Neural progenitor cell (in vitro differentiated cells): ENCODE data around the gene ADGRF4. TPM values are rescaled to one million over a fixed set of nuclear protein-coding genes. Genes with fewer than 3 reads are reported as not detected.

Experiments used
- DNase-seq: peaks from one replicate; pipeline ENCODE4 v3.0.0-alpha.2; 2016; ENCODE audit warnings: low spot score
- H2AFZ ChIP-seq: fragments of 200-600 bp; sonication (generic); replicated peaks from 2 replicates; pipeline ENCODE4 v1.6.1; 2016; ENCODE audit warnings: antibody characterized with exemption
- H3F3A ChIP-seq: fragments of 200-600 bp; sonication (generic); 2 replicates; pipeline ENCODE4 v1.6.1; 2016; ENCODE audit warnings: antibody characterized with exemption, low read depth
- H3K27ac ChIP-seq: fragments of 200-600 bp; sonication (generic); 2 replicates; pipeline ENCODE4 v1.5.1; 2016; ENCODE audit warnings: mild to moderate bottlenecking
- H3K27me3 ChIP-seq: fragments of 200-600 bp; sonication (generic); 2 replicates; pipeline ENCODE4 v1.6.1; 2016; ENCODE audit warnings: mild to moderate bottlenecking, moderate library complexity
- H3K36me3 ChIP-seq: fragments of 200-600 bp; sonication (generic); 2 replicates; pipeline ENCODE4 v1.5.1; 2016
- H3K4me1 ChIP-seq: fragments of 200-600 bp; sonication (generic); 2 replicates; pipeline ENCODE4 v1.6.1; 2016; ENCODE audit warnings: mixed run types
- H3K4me2 ChIP-seq: fragments of 200-600 bp; sonication (generic); 2 replicates; pipeline ENCODE4 v1.6.1; 2016
- H3K4me3 ChIP-seq: fragments of 200-600 bp; sonication (generic); 2 replicates; pipeline ENCODE4 v1.5.1; 2016
- H3K79me2 ChIP-seq: fragments of 200-600 bp; sonication (generic); 2 replicates; pipeline ENCODE4 v1.6.1; 2016; ENCODE audit warnings: low read depth
- H3K9ac ChIP-seq: fragments of 200-600 bp; sonication (generic); 2 replicates; pipeline ENCODE4 v1.6.1; 2016
- H3K9me3 ChIP-seq: fragments of 200-600 bp; sonication (generic); 2 replicates; pipeline ENCODE4 v1.5.1; 2016; ENCODE audit warnings: low read depth
- H4K20me1 ChIP-seq: fragments of 200-600 bp; sonication (generic); 2 replicates; pipeline ENCODE4 v1.6.1; 2016; ENCODE audit warnings: low read depth
- H3K27ac Mint-ChIP-seq: 3 replicates; pipeline ENCODE4 v1.8.0; 2021; ENCODE audit warnings: mixed read lengths
- H3K27me3 Mint-ChIP-seq: 2 replicates; pipeline ENCODE4 v1.8.0; 2022; ENCODE audit warnings: low read depth, mild to moderate bottlenecking, inconsistent platforms, moderate library complexity, mixed read lengths; ENCODE audit not compliant: insufficient read depth
- H3K36me3 Mint-ChIP-seq: 3 replicates; pipeline ENCODE4 v1.8.0; 2021; ENCODE audit warnings: mixed read lengths
- H3K4me1 Mint-ChIP-seq: 3 replicates; pipeline ENCODE4 v1.8.0; 2021; ENCODE audit warnings: mixed read lengths
- H3K4me3 Mint-ChIP-seq: 3 replicates; pipeline ENCODE4 v1.8.0; 2021; ENCODE audit warnings: mild to moderate bottlenecking, moderate library complexity, mixed read lengths
- H3K9me3 Mint-ChIP-seq: 3 replicates; pipeline ENCODE4 v1.8.0; 2020; ENCODE audit warnings: mixed read lengths
- CTCF ChIP-seq: fragments of 200-600 bp; sonication (generic); IDR thresholded peaks from 2 replicates; pipeline ENCODE4 v1.5.1; 2017; ENCODE audit warnings: antibody characterized with exemption, mild to moderate bottlenecking
- EZH2 ChIP-seq: fragments of 200-600 bp; sonication (generic); IDR thresholded peaks from 2 replicates; pipeline ENCODE4 v1.6.1; 2017; ENCODE audit warnings: antibody characterized with exemption, mild to moderate bottlenecking, moderate library complexity
- EZH2phosphoT487 ChIP-seq: fragments of 200-600 bp; sonication (generic); IDR thresholded peaks from 2 replicates; pipeline ENCODE4 v1.6.1; 2017; ENCODE audit warnings: antibody characterized with exemption
- total RNA-seq: library from RNA; depleted of rRNA; stranded (reverse); fragments of >200 nt; gene quantifications from 2 replicates; pipeline ENCODE4 v1.2.3, GENCODE V29; 2015; ENCODE audit warnings: low replicate concordance

Gene ADGRF4
- total RNA-seq, 1 donor from 2014 or later, result not detected

- no peak for DNase-seq
- Histone ChIP-seq H2AFZ (no peak overlapping the region), H3K36me3 (no peaks in the 10 kb centered on the region)
Measured at GRCh38 chr6:47690214-47690613, 8.2 kb upstream of the ADGRF4 start.

DNA sequence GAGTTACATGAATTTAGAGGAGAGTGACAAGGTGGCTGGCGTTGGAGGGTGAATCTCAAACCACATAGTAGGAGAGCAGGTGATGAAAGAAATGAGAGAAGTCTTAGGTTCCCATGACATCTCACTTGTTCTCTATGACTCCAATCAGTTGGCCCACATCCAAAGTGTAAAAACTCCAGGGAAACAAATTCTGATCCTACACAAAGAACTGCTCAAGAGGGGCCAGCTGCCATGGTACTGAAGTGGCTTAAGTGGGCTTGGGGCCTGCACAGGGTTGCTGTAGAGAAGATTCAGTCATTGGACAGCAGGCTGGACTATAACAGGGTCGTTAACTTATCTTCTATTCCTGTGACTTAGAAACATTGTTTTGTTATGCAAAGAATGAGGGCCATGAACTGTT lies 7.6 kb upstream of the ADGRF4 start:
- Histone ChIP-seq H3F3A (no peaks in the 10 kb centered on the region), H4K20me1 (no peaks in the 10 kb centered on the region), H2AFZ (no peak overlapping the region), H3K4me2 (no peak overlapping the region), H3K79me2 (no peaks in the 10 kb centered on the region), H3K4me1 (no peaks in the 10 kb centered on the region), H3K9ac (no peak overlapping the region), H3K27ac (no peak overlapping the region), H3K27me3 (no peaks in the 10 kb centered on the region), H3K4me3 (no peak overlapping the region), H3K36me3 (no peaks in the 10 kb centered on the region), H3K9me3 (no peaks in the 10 kb centered on the region)
- Mint-ChIP-seq H3K4me3 (no peak overlapping the region), H3K27me3 (peaks cover 2% of the 10 kb centered on the region), H3K27ac (no peak overlapping the region), H3K36me3 (no peaks in the 10 kb centered on the region), H3K4me1 (no peaks in the 10 kb centered on the region), H3K9me3 (no peaks in the 10 kb centered on the region)
- no peak for DNase-seq
- TF ChIP-seq EZH2phosphoT487, result no peak
- TF ChIP-seq CTCF, result no peak

More at GRCh38 chr6:47690214-47690613, 8.2 kb upstream of the ADGRF4 start:
- Histone ChIP-seq H3K4me3 (no peak overlapping the region), H3K9me3 (no peaks in the 10 kb centered on the region), H3K9ac (no peak overlapping the region), H3K27me3 (no peaks in the 10 kb centered on the region), H3K27ac (no peak overlapping the region), H3K79me2 (no peaks in the 10 kb centered on the region), H3F3A (no peaks in the 10 kb centered on the region), H3K4me1 (no peaks in the 10 kb centered on the region), H4K20me1 (no peaks in the 10 kb centered on the region), H3K4me2 (no peak overlapping the region)
- Mint-ChIP-seq H3K4me3 (no peak overlapping the region), H3K36me3 (no peaks in the 10 kb centered on the region), H3K4me1 (no peaks in the 10 kb centered on the region), H3K27ac (no peak overlapping the region), H3K9me3 (no peaks in the 10 kb centered on the region), H3K27me3 (peaks cover 2% of the 10 kb centered on the region)
- no peak for TF ChIP-seq EZH2phosphoT487
- TF ChIP-seq CTCF, result no peak
- no peak for TF ChIP-seq EZH2

DNA sequence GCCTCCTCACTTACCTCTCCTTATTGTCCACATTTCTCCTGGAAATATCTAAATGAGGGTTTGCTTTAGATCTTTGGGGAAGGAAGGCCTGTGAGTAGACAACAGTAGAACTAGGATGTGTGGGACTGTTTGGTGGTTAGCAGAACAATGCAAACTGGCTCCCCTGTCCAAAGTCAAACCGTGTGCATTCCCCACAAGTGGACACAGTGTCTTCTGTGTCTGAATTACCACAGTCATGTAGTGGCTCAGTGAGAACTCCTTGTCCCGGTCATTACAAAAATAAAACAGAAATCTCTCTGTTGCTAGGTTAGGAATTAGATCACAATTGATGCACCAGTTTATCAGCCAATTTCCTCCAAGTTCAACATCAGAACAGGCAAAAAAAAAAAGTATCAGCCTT lies 455 bp upstream of the ADGRF4 start:
- no peaks in the 10 kb centered on the region for H4K20me1 ChIP-seq
- H3K4me1 ChIP-seq, result no peaks in the 10 kb centered on the region
- H3K27me3 ChIP-seq, result no peaks in the 10 kb centered on the region
- no peaks in the 10 kb centered on the region for H3F3A ChIP-seq
- no peak overlapping the region for H3K27ac Mint-ChIP-seq
- H3K9me3 Mint-ChIP-seq, result no peaks in the 10 kb centered on the region
- no peaks in the 10 kb centered on the region for H3K79me2 ChIP-seq
- H3K4me2 ChIP-seq, result no peak overlapping the region
- no peak overlapping the region for H3K9ac ChIP-seq
- no peaks in the 10 kb centered on the region for H3K36me3 Mint-ChIP-seq
- TF ChIP-seq EZH2, result no peak
- no peak for TF ChIP-seq CTCF
- no peak overlapping the region for H2AFZ ChIP-seq
- no peak for DNase-seq
- no peak overlapping the region for H3K27ac ChIP-seq
- H3K9me3 ChIP-seq, result no peaks in the 10 kb centered on the region
- no peaks in the 10 kb centered on the region for H3K36me3 ChIP-seq
- no peaks in the 10 kb centered on the region for H3K27me3 Mint-ChIP-seq
- H3K4me3 ChIP-seq, result no peak overlapping the region
- no peaks in the 10 kb centered on the region for H3K4me1 Mint-ChIP-seq
- H3K4me3 Mint-ChIP-seq, result no peak overlapping the region

DNA sequence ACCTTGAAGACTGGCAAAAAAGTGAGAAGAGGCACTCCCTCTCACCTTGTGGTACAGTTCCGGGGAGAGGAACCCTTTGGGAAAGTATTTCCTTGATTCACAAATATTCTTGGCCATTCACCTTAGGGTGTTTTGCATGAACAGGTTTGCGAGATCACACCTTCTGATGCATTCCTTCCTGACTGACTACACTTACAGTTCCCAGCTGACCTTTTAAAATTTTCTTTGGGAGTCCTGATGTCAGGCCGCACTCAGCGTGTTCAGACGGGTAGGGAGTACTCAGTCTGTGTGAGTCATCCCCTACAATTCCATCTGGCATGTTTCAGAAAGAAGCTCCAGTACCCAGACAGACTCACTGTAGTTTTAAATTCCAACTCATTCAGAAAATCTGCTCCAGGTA lies 1.7 kb downstream of the ADGRF4 start:
- no peaks in the 10 kb centered on the region for H3K36me3 ChIP-seq
- H3F3A ChIP-seq, result no peaks in the 10 kb centered on the region
- no peaks in the 10 kb centered on the region for H3K27me3 ChIP-seq
- no peak overlapping the region for H3K4me3 Mint-ChIP-seq
- no peak overlapping the region for H3K4me3 ChIP-seq
- H3K4me1 Mint-ChIP-seq, result no peaks in the 10 kb centered on the region
- no peak overlapping the region for H3K27ac ChIP-seq
- no peak overlapping the region for H3K27ac Mint-ChIP-seq
- no peak for DNase-seq
- H3K9ac ChIP-seq, result no peak overlapping the region
- H3K4me1 ChIP-seq, result no peaks in the 10 kb centered on the region
- H3K79me2 ChIP-seq, result no peaks in the 10 kb centered on the region
- H3K4me2 ChIP-seq, result no peak overlapping the region
- H2AFZ ChIP-seq, result no peak overlapping the region
- TF ChIP-seq CTCF, result no peak
- no peak for TF ChIP-seq EZH2phosphoT487
- no peak for TF ChIP-seq EZH2
- H3K9me3 Mint-ChIP-seq, result no peaks in the 10 kb centered on the region
- H3K9me3 ChIP-seq, result no peaks in the 10 kb centered on the region
- H3K27me3 Mint-ChIP-seq, result no peaks in the 10 kb centered on the region
- no peaks in the 10 kb centered on the region for H3K36me3 Mint-ChIP-seq
- no peaks in the 10 kb centered on the region for H4K20me1 ChIP-seq
